Measurements from ENCODE around the gene MYMK.

The MYMK gene

DNA sequence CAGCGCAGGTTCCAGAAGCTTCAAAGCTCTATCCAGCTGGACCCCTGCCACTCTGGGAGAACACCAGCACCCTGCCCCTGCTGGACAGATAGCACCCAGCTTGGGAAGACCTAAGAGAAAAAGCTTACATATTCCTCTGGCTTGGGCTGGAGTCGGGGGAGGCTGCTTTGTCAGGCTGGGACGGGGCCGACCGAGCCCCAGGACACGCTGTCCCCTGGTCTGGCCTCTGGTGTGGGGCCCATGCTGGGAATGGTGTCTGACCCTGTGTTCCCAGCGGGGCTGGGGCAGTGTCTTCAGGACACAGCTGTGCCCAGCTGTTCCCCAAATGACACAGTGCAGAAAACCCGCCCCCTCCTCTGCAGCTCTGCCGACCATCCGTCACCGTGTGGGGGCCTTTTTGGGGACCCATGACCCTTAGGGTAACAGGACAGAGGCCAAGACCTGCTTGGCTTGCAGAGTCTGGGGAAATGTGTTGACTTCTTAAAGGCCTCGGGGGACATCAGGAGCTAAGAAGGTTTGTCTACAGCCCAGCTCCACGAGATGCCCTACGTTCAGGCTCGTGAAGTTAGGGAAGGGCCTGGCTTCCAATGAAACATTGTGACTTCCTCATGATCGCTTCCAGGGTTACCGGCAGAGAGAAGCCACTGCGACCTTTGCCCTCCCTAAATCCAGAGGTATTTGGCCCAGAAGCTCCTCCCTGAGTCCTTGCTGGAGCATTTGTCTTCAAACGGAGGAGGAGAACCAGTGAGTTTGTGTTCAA is 25.4 kb downstream of the MYMK start:
- H3K4me1 ChIP-seq (ENCODE audit: low read length), result no peaks in the 10 kb centered on the region
- peaks cover 21% of the 10 kb centered on the region; the same call in 1 of the 2 replicates for H3K27me3 ChIP-seq (ENCODE audit: low read depth, low read length)
- no peak for TF ChIP-seq EZH2phosphoT487 (IDR thresholded peaks at IDR 0.05; ENCODE audit: low read depth)
- TF ChIP-seq, protein P1, sequence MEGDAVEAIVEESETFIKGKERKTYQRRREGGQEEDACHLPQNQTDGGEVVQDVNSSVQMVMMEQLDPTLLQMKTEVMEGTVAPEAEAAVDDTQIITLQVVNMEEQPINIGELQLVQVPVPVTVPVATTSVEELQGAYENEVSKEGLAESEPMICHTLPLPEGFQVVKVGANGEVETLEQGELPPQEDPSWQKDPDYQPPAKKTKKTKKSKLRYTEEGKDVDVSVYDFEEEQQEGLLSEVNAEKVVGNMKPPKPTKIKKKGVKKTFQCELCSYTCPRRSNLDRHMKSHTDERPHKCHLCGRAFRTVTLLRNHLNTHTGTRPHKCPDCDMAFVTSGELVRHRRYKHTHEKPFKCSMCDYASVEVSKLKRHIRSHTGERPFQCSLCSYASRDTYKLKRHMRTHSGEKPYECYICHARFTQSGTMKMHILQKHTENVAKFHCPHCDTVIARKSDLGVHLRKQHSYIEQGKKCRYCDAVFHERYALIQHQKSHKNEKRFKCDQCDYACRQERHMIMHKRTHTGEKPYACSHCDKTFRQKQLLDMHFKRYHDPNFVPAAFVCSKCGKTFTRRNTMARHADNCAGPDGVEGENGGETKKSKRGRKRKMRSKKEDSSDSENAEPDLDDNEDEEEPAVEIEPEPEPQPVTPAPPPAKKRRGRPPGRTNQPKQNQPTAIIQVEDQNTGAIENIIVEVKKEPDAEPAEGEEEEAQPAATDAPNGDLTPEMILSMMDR (IDR thresholded peaks at IDR 0.05; ENCODE audit: low read depth, low read length), result no peak
- H3K9me3 ChIP-seq (ENCODE audit: insufficient read depth, low read length), result peaks cover 8% of the 10 kb centered on the region
- no peak overlapping the region for H3K27ac ChIP-seq (ENCODE audit: low read length)
- H4K20me1 ChIP-seq (ENCODE audit: insufficient read depth, low read length), result no peaks in the 10 kb centered on the region
- no peaks in the 10 kb centered on the region for H3K36me3 ChIP-seq (replicated peaks; ENCODE audit: low read depth, low read length)
- no peak overlapping the region for H3K4me3 ChIP-seq (ENCODE audit: low read length)
- H2AFZ ChIP-seq (ENCODE audit: low read depth, low read length), result no peak overlapping the region
- no peaks in the 10 kb centered on the region for H3K79me2 ChIP-seq (ENCODE audit: low read length)
- H3K9ac ChIP-seq (ENCODE audit: low read length), result no peak overlapping the region
- no peak overlapping the region for H3K4me2 ChIP-seq (ENCODE audit: low read length)

- H3K4me1 ChIP-seq (ENCODE audit: low read length), result no peaks in the 10 kb centered on the region
- peaks cover 11% of the 10 kb centered on the region; the same call in 1 of the 2 replicates for H3K27me3 ChIP-seq (ENCODE audit: low read depth, low read length)
- no peaks in the 10 kb centered on the region for H4K20me1 ChIP-seq (ENCODE audit: insufficient read depth, low read length)
- no peak overlapping the region for H3K4me3 ChIP-seq (ENCODE audit: low read length)
- H3K9ac ChIP-seq (ENCODE audit: low read length), result no peak overlapping the region
- TF ChIP-seq, protein P1 (IDR thresholded peaks at IDR 0.05; ENCODE audit: low read depth, low read length), result no peak
- TF ChIP-seq EZH2phosphoT487 (IDR thresholded peaks at IDR 0.05; ENCODE audit: low read depth), result no peak
- no peaks in the 10 kb centered on the region for H3K79me2 ChIP-seq (ENCODE audit: low read length)
- no peak overlapping the region for H3K27ac ChIP-seq (ENCODE audit: low read length)
- H3K4me2 ChIP-seq (ENCODE audit: low read length), result no peak overlapping the region
- no peak overlapping the region for H2AFZ ChIP-seq (ENCODE audit: low read depth, low read length)
- H3K9me3 ChIP-seq (ENCODE audit: insufficient read depth, low read length), result peaks cover 2% of the 10 kb centered on the region
- H3K36me3 ChIP-seq (replicated peaks; ENCODE audit: low read depth, low read length), result no peaks in the 10 kb centered on the region
Measured at GRCh38 chr9:133496861-133497842, 27.6 kb downstream of the MYMK start.

GRCh38 chr9:133495327-133496293 is 29.1 kb downstream of the MYMK start:
- Histone ChIP-seq H3K4me1 (ENCODE audit: low read length) (no peaks in the 10 kb centered on the region), H3K4me3 (ENCODE audit: low read length) (no peak overlapping the region), H4K20me1 (ENCODE audit: insufficient read depth, low read length) (no peaks in the 10 kb centered on the region), H3K9me3 (ENCODE audit: insufficient read depth, low read length) (no peaks in the 10 kb centered on the region), H3K4me2 (ENCODE audit: low read length) (no peak overlapping the region), H3K27ac (ENCODE audit: low read length) (no peak overlapping the region), H3K79me2 (ENCODE audit: low read length) (no peaks in the 10 kb centered on the region), H3K36me3 (replicated peaks; ENCODE audit: low read depth, low read length) (no peaks in the 10 kb centered on the region), H3K9ac (ENCODE audit: low read length) (no peak overlapping the region), H3K27me3 (ENCODE audit: low read depth, low read length) (peaks cover under 1% of the 10 kb centered on the region), H2AFZ (ENCODE audit: low read depth, low read length) (no peak overlapping the region)
- TF ChIP-seq EZH2phosphoT487 (IDR thresholded peaks at IDR 0.05; ENCODE audit: low read depth), result no peak
- TF ChIP-seq, protein P1 (IDR thresholded peaks at IDR 0.05; ENCODE audit: low read depth, low read length), result no peak
